HG03457 (cell line): Measurements from ENCODE around the gene PRKACB.

Source experiments
- ATAC-seq: cut with Tn5 transposase; IDR thresholded peaks from one replicate; pipeline ENCODE4 v1.9.1; 2021; ENCODE audit warnings: moderate number of reproducible peaks; ENCODE audit not compliant: unreplicated experiment

PRKACB gene

DNA sequence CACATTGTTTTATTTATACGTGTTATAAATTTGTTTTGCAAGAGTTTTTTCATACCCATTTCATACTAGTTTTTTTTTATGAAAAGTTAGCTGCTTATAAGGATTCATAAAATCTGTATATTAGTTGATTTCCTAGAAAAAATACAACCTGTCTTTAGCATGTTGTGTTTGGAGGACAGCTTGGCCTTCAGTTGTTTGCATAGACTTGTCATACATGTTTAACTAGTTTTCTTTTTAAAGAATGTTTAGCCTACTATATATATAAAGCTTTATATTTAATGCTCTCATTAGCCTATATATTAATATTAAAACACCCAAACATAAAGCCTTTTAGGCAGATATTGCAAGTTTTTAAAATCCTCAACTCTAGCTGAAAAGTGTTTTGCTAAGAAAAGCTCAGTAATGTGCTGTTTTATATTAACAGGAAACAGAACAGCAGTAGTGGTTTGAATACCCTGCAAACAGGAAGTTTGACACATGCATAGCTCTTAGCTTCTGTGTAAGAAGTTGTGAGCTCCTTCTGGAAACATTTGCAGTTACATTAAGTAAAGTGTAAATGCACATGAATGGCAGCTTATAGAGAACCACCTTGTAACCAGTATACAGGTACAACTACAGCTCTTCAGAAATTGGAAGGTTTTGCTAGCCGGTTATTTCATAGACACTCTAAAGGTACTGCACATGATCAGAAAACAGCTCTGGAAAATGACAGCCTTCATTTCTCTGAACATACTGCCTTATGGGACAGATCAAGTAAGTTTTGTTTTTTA is at the start of gene PRKACB:
Gene PRKACB, plus strand, starts transcription at position 476 of the 770 bp plus-strand sequence. Its CDS starts 91 bp downstream, at position 567.
- peak; percentile 86 for ATAC-seq

DNA sequence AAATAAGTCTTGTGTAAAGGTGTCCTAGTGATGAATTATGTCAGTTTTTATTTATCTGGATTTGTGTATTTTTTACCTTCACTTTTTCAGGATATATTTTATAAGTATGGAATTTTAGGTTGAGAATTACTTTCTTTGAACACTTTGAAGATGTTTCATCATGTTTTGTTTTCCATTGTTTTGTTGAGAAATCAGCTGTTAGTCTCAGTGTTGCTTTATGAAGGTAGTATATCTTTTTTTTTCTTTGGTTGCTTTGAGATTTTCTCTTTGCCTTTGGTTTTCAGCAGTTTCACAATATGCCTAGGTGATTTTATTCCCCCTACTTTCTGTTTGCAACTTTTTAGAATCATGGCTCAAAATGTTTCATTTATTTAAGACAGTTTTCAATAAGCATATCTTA is 48.8 kb upstream of the PRKACB start:
- no peak for ATAC-seq

GRCh38 chr1:84096176-84096575 is 47.9 kb upstream of the PRKACB start:
- ATAC-seq = no peak

- ATAC-seq = no peak
Measured at GRCh38 chr1:84101204-84101603, 42.9 kb upstream of the PRKACB start.

DNA sequence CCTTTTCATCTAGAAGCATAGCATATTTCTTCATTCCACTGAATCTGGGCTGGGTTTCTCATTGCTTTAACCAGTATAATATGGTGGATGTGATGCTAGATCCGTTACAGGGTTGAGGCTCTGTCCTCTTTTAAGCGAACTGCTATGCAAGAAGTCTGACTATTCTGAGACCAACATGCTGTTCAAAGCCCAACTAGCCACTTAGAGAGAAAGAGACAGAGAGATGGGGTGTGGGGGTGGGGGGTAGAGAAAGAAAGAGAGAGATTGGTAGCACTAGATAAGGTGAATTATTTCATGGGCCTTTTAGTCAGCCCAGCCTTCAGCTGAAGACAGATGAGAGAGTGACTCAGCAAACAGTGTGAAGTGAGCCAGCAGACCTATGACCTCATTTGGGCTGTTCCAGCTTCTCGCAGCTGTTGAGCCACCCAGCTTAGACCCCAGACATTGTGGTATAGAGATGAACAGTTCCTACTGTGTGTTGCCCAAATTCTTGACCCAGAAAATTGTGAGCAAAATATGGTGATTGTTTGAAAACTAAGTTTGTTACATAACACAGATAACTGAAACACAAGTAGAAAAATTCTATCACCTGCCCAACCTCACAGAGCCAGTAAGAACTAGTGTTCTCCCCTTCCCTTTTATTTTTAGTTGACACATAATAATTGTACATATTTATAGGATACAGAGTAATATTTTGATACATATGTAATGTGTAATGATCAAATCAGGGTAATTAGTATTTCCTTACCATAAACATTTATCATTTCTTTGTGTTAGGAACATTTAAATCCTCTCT is 40.7 kb upstream of the PRKACB start:
- peak; percentile 69 for ATAC-seq

- peak; percentile 41 for ATAC-seq
Measured at GRCh38 chr1:84107538-84107937, 36.5 kb upstream of the PRKACB start.

- no peak for ATAC-seq
Measured at GRCh38 chr1:84107955-84108354, 36.1 kb upstream of the PRKACB start.

- ATAC-seq = no peak
Measured at GRCh38 chr1:84108900-84109578, 35.0 kb upstream of the PRKACB start.

DNA sequence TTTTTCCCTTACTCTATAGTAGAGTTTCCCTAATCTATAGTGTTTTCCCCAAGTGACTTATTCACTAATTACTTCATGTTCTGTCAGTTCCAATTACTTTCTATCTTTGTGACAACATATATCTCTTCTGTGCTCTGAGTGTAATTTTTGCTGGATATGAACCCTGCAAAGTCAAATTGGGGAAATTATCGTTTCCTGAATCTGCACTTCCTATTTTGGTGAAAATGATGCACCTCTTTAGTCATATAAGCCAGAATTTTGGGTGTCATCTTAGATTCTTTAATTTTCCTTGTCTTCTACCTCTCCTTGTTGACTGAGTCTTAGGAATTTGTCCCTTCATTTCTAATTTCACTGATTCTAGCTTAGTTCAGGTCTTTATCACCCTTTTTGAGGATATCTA is 33.4 kb upstream of the PRKACB start:
- no peak for ATAC-seq

DNA sequence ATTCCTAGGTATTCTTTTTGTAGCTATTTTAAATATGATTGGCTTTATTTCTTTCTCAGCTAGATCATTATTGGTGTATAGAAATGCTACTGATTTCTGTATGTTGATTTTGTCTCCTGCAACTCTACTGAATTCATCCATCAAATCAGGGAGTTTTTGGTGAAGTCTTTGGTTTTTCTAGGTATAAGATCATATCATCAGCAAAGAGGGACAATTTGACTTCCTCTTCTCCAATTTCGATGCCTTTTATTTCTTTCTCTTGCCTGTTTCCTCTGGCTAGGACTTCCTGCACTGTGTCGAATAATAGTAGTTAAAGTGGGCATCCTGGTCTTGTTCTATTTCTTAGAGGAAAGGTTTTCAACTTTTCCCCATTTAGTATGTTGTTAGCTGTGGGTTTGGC is 27.5 kb upstream of the PRKACB start:
- no peak for ATAC-seq

GRCh38 chr1:84117868-84118267 is 26.2 kb upstream of the PRKACB start:
- ATAC-seq = no peak

- no peak for ATAC-seq
Measured at GRCh38 chr1:84121360-84121759, 22.7 kb upstream of the PRKACB start.

GRCh38 chr1:84122780-84123382 is 21.2 kb upstream of the PRKACB start:
- ATAC-seq = no peak

- no peak for ATAC-seq
Measured at GRCh38 chr1:84133479-84133878, 10.6 kb upstream of the PRKACB start.

GRCh38 chr1:84135341-84135740 is 8.7 kb upstream of the PRKACB start:
- ATAC-seq = no peak

DNA sequence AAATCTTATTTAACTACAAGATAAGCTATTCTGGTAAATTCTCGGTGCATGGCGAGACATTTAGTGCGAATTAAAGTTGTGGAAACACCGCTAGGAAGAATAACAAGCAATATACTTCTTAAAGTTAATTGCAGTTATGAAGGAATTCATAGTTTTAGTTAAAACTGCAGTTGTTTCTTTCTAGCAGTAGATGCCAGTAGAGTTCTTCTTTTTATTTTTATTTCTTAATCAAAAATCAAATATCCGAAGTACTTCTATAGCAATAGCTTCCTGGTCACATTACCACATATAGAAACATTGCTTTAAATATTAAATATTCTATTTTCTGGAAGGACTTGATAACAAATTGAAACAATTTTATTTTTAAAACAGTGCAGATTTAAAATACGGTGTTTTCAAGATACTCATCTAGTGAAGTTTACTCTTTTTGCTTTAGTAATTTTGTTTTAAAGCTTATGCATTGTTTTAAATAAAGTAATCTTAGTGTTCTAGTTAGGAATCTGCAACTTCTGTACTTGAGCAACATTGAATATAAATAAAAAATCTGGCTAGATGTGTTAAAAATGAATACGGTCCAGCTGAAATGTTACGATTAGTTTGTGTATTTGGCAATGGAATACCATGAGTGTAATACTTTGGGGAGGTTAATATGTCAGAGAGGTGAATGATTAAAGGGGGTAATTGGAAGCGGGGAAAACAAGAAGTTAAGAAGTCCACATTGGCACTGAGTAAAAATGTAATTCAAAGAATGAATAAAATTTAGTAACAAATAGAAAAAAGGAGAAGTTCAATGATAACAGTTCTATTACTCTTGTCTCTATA is 2.7 kb upstream of the PRKACB start:
- no peak for ATAC-seq

- ATAC-seq = no peak
Measured at GRCh38 chr1:84145068-84145467, 997 bp downstream of the PRKACB start.

- ATAC-seq = no peak
Measured at GRCh38 chr1:84146411-84147032, 2.5 kb downstream of the PRKACB start.

GRCh38 chr1:84148758-84149157 is 4.7 kb downstream of the PRKACB start:
- no peak for ATAC-seq

- ATAC-seq = peak; percentile 76
Measured at GRCh38 chr1:84152649-84153056, 8.6 kb downstream of the PRKACB start.
